HG02642 (cell line): ENCODE measurements around the gene ADARB2.
A peak's percentile ranks its signal among the peaks of the same experiment; 100 is the strongest.
"Not testable (repeated sequence)": the region's sequence is repeated elsewhere in the genome, so short reads cannot be mapped to it uniquely, and the experiment has no call there.

Experiments used
- ATAC-seq: cut with Tn5 transposase; IDR thresholded peaks from one replicate; pipeline ENCODE4 v1.9.1; 2021; ENCODE audit warnings: mild to moderate bottlenecking; ENCODE audit not compliant: unreplicated experiment, poor library complexity

The ADARB2 gene

GRCh38 chr10:1454428-1454827 lies 282.9 kb downstream of the ADARB2 start:
- ATAC-seq = peak; percentile 92

DNA sequence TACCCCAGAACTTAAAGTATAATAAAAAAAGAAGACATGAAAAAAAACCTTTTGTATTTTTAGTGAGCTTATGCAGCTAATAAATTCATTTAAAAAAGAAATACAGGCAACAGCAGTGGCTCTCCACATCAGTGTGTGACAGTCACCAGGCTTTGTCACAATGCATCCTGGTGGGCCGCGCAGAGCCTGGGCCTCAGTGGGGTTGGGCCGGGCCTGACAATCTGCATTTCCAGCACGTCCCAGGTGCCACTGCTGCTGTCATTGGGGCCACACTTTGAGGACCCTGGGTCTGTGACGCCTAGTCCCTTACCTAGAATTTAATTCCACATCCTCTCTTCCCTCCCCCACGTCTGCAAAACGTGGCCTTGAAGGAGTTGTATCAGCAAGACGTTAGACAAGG lies 284.5 kb downstream of the ADARB2 start:
- ATAC-seq = no peak

DNA sequence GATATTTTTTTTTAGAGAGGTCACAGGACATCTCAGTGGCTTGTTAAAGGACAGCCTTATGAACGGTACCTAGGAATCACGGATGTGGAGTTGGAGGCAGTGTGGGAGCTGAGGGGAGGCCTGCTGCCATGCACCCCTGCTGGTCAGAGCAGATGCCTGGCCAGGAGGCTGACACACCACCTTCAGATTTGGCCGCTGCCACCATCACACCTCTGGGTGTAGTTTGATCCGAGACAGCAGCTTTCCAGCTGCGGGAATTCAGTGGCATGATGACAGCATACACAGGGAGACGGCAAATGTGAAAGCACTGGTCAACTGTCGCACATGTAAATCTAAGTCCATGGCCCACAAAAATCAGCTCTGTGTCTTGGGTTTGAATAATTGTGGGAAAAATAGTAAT lies 285.4 kb downstream of the ADARB2 start:
- no peak for ATAC-seq

DNA sequence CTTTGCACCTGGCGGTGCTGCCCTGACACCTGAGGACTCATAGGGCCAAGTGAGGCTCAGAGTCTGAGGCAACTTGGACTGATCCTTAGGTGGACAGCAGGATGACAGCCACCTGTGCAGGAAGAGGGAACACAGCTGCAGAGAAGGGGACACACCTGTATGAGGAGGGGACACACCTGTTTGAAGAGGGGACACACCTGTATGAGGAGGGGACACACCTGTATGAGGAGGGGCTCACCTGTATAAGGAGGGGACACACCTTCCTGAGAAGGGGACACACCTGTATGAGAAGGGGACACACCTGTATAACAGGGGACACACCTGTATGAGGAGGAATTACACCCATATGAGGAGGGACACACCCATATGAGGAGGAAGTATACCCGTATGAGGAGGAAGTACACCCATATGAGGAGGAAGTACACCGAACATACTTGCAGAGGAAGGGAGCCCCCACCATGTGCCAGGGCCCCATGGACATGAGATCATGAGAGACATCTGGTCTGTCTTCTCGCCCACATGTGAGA lies 285.9 kb downstream of the ADARB2 start:
- no peak for ATAC-seq

- no peak for ATAC-seq
These were observed 287.6 kb downstream of the ADARB2 start for GRCh38 chr10:1449572-1450205.

DNA sequence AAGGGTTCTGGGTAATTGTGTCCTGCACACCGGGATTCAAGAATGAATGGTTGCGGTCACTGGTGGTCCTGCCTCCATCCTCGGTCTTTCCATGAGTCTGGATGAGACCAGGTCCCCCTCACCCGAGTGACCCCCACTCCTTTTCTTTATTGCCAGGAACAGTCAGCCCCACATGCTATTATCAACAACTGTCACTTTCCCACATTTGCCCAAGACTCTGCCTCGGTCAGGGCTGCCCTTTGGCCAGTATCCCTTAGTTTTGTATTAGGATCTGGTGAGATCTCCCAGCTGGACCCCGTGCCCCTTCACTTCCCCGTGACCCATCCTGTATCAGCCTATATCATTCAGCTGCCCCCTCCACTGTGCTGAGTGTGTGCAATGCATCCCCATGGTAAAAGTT lies 288.3 kb downstream of the ADARB2 start:
- ATAC-seq = no peak

DNA sequence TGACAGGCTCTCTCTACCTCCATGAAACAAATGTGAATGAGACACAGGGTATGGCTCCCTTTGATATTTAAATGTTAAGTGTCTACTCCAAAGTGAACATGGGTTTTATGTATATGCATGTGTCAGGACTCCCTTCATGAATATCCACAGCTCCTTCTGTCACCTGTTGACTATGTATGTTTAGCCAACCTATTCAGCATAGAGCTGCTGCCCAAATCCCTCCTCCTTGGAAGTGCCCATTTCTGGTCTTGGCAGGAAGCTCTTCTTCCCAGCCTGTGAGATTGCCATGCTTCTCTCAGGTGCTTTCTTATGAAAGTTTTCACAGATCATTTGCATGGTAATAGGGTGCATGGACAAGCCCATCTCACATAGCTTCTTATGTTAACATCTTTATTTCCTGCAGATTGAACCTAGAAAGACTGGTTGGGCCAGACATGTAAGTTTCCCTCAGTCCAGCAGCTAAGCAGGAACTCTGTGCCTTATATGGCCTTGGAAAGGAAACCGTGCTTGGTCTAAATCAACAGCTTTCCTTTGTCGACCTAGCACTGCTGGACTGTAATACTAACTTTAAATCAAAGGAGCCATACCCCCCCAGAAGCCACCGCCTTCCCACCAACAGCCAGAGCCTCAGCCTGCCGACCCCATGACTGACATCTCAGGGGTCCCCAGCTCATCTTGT lies 288.9 kb downstream of the ADARB2 start:
- ATAC-seq = no peak

DNA sequence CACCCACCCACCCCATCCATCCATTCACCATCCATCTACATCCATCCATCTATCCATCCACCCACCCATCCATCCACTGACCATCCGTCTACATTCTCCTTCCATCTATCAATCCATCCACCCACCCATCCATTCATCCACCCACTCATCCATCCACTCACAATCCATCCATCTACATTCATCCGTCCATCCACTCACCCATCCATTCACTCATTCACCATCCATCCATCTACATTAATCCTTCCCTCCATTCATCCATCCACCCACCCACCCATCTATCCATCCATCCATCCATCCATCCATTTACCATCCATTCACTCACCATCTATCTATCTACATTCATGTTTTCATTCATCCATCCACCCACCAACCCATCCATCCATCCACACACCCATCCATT lies 292.5 kb downstream of the ADARB2 start:
- no peak for ATAC-seq

DNA sequence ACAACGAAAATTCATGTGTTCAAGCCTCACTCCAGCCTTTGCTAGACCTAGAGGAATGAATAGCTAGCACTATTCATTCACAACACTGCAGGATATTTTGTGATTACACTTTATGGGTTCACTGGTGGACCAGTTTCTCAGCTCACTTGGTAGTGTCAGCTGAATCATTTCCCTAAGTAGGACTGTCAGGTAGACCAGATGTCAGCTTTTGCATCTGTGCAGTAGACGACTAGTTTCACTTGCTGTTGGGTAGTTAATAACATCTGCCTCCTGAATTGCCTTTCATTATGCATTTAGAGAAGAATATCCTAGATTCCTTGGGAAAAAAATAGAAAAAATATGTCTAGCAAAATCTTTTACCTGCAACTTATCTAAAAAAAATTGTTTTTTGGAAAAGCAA lies 296.4 kb downstream of the ADARB2 start:
- ATAC-seq = no peak

GRCh38 chr10:1434912-1435692 lies 302.2 kb downstream of the ADARB2 start:
- no peak for ATAC-seq

GRCh38 chr10:1434202-1434601 lies 303.1 kb downstream of the ADARB2 start:
- ATAC-seq = no peak

GRCh38 chr10:1432161-1432560 lies 305.2 kb downstream of the ADARB2 start:
- ATAC-seq = no peak

GRCh38 chr10:1431229-1431628 lies 306.1 kb downstream of the ADARB2 start:
- no peak for ATAC-seq

GRCh38 chr10:1427521-1428186 lies 309.7 kb downstream of the ADARB2 start:
- not testable (repeated sequence) for ATAC-seq

GRCh38 chr10:1426786-1427185 lies 310.5 kb downstream of the ADARB2 start:
- ATAC-seq = no peak

GRCh38 chr10:1425879-1426278 lies 311.4 kb downstream of the ADARB2 start:
- ATAC-seq = peak; percentile 67

DNA sequence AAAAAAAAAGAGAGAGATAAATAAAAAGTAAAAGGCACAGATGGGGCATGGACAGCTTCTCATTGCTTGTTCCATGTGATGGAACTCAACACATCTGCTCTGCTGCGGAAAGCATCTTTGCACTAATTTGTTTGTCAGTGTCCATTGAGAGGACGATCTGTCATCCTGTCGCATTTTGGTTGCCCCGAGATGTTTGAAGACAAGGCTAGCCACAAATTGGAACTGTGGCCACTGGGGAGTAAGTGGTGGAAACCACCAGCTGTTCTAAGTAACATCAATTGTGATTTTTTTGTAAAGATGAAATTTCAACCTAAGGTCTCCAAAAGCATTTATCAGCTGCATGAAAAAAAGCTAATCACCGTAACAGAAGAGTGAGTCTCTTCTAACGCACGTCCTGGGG lies 312.7 kb downstream of the ADARB2 start:
- no peak for ATAC-seq

GRCh38 chr10:1423676-1424253 lies 313.6 kb downstream of the ADARB2 start:
- ATAC-seq = no peak

DNA sequence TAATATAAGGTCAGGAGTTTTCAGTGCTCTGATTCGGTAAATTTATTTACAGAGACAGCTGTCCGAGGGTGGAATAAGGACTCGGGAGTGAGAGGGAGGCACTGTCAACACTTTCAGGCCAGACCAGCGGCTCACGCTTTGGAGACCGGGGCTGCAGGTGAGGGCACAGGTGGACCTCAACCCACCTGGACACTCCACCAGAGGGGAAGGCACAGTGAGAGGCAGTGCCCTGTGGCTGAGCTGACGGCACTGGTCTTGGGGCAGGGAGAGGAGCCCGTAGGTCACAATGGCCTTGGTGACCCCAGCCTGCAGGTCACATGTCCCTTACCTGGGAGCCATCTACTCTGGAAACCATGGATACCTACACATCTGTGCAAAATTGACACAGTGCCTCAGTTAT lies 315.1 kb downstream of the ADARB2 start:
- ATAC-seq = no peak

DNA sequence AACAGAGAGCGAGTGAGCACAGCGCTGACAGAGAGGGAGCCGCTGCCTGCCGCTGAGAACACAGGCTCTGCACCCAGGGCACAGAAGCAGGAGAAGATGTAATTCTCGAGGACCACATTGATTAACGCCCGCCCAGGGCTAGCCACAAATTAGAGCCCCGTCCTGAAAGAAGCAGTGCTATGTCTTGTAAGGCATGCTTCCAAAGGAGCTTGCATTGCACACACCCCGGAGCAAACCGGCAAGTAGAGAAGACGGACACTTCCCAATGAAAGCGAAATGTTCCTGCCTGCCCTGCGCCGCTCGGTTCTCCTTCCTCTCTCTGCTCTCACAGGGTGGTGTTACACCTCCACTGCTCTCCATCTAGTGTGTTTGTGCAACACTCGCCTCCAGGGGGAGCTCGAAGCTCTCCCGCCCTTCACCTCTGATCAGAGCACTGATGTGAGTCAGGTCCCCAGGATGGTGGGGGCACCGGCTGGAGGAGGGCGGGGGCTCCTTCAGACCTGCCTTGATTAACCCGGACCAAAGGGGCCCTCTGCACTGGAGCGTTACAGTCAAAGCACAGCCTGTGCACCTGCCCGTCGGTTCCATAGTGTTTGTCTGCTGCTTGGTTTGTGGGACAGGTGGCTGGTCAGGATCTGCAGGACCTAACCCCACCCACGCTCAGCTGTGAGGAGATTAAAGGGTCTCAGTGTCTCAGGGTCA lies 316.5 kb downstream of the ADARB2 start:
- peak; percentile 90 for ATAC-seq
